Lower leg skin (tissue), 3 donors: Measurements from ENCODE around the gene C9orf85.

ENCODE experiments used
- POLR2A ChIP-seq, 2 donors: fragments of 450-650 bp; IDR thresholded peaks; one replicate each; pipeline ENCODE4 v1.6.1; 2016 to 2017; ENCODE audit warnings: antibody characterized with exemption in 2 of 2, mild to moderate bottlenecking in 1 of 2, moderate library complexity in 1 of 2
- TF ChIP-seq, protein P1 (sequence below), 3 donors: fragments of 450-650 bp; IDR thresholded peaks; one replicate each; pipeline ENCODE4 v1.5.1; 2016; ENCODE audit warnings: antibody characterized with exemption in 3 of 3, mild to moderate bottlenecking in 3 of 3, moderate library complexity in 2 of 3

DNA sequence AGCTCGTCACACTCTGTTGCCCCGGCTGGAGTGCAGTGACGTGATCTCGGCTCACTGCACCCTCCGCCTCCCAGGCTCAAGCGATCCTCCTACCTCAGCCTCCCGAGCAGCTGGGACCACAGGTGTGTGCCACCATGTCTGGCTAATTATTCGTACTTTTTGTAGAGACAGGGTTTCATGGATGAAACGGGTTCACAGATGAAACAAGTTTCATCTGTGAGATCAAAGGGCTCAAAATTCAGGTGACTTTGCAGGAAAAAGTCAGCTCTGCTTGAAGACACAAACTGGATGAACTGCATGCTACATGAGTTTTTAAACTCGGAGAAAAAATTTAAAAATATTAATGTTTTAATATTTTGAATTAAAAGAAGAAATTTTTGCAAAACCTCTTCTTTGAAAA lies 24.9 kb upstream of the C9orf85 start:
- TF ChIP-seq, protein P1, sequence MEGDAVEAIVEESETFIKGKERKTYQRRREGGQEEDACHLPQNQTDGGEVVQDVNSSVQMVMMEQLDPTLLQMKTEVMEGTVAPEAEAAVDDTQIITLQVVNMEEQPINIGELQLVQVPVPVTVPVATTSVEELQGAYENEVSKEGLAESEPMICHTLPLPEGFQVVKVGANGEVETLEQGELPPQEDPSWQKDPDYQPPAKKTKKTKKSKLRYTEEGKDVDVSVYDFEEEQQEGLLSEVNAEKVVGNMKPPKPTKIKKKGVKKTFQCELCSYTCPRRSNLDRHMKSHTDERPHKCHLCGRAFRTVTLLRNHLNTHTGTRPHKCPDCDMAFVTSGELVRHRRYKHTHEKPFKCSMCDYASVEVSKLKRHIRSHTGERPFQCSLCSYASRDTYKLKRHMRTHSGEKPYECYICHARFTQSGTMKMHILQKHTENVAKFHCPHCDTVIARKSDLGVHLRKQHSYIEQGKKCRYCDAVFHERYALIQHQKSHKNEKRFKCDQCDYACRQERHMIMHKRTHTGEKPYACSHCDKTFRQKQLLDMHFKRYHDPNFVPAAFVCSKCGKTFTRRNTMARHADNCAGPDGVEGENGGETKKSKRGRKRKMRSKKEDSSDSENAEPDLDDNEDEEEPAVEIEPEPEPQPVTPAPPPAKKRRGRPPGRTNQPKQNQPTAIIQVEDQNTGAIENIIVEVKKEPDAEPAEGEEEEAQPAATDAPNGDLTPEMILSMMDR (IDR thresholded peaks at IDR 0.05), result no peak
- TF ChIP-seq POLR2A (IDR thresholded peaks at IDR 0.05), result no peak
